Measurements from ENCODE around the gene HOATZ. TPM values are rescaled to one million over a fixed set of nuclear protein-coding genes. Genes with fewer than 3 reads are reported as not detected.

The HOATZ gene
- total RNA-seq, 2 experiments from 2014 or later, result not detected

DNA sequence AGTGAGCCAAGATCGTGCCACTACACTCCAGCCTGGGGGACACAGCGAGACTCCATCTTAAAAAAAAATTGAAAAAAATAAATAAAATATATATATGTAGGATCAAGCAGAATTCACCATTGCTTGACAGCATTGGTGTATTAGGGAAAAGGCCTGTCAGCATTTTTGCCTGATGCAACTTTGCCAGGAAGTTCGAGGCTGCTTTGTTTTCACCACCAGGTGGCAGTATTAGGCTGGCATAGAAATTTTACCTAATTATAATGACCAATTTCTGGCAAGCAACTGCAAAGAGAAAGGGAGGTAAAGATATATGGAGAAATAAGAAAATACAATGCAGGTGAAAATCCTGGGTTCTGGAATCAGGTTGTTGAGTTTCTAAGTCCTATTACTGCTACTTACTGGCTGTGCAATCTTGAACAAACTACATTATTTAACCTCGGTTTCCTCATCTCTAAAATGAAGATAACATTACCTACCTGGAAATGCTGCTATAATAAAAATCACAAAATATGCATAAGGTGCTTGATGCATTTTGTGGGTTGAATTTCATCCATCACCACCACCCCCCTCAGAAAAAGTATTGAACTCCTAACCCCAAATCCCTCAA, 50.6 kb downstream of the HOATZ start:
- intact Hi-C loops (cut with DNase I, micrococcal nuclease), result loop anchor here (1.0 to 5.0 kb wide), 5 partner anchors 38 to 276 kb away; partner anchors contain the start of gene SIK2 (in 1 of the 2)
- no peaks in the 10 kb centered on the region for H3K9me3 Mint-ChIP-seq (ENCODE audit: low read depth)
- ChIA-PET CTCF (interaction anchor here (1.1 to 1.6 kb wide), 5 partner anchors 22 to 214 kb away, joined by 3 to 5 read pairs (median 5); no protein-coding TSS in a partner anchor), POLR2A (no interaction called here)
- H3K27me3 Mint-ChIP-seq, result no peaks in the 10 kb centered on the region
- H3K27ac Mint-ChIP-seq, result no peak overlapping the region
- no peaks in the 10 kb centered on the region for H3K36me3 Mint-ChIP-seq (ENCODE audit: low read depth)
- peak; percentile 76 for DNase-seq
- H3K4me3 Mint-ChIP-seq, result no peak overlapping the region
- peak; percentile 44 for ATAC-seq
- H3K4me1 Mint-ChIP-seq, result no peaks in the 10 kb centered on the region

DNA sequence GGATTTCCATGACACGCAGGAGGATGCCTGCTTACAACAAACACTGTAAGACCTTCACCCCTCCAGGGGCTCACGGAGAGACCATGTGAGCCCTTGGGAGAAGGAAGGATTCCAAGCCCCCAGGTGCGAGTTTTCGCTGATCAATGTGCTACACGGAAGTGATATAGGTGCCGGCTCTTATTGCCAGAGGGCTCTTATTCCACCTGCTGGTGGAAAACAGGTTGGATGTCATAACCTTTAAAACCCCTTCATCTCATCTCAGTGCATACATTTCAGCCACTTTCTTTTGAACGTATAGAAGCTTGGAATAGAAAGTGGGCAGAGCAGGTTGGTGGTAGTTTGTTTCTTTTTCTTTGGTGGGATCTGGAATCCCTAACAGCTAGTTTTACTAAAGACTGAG, 51.7 kb downstream of the HOATZ start:
- Mint-ChIP-seq H3K4me1 (no peaks in the 10 kb centered on the region), H3K27me3 (no peaks in the 10 kb centered on the region), H3K27ac (no peak overlapping the region), H3K4me3 (no peak overlapping the region), H3K36me3 (ENCODE audit: low read depth) (no peaks in the 10 kb centered on the region), H3K9me3 (ENCODE audit: low read depth) (no peaks in the 10 kb centered on the region)
- CTCF ChIA-PET, result interaction anchor here (0.7 to 1.6 kb wide), 9 partner anchors 15 to 275 kb away, joined by 3 to 9 read pairs (median 5); no protein-coding TSS in a partner anchor
- DNase-seq, result no peak
- intact Hi-C loops (cut with DNase I, micrococcal nuclease), result loop anchor here in 1 of 2 experiments (5.0 kb wide), 1 partner anchor 114 kb away; no protein-coding TSS in a partner anchor
- POLR2A ChIA-PET, result interaction anchor here (0.6 kb wide), 1 partner anchor 173 kb away, joined by 3 read pairs; no protein-coding TSS in a partner anchor
- no peak for ATAC-seq

DNA sequence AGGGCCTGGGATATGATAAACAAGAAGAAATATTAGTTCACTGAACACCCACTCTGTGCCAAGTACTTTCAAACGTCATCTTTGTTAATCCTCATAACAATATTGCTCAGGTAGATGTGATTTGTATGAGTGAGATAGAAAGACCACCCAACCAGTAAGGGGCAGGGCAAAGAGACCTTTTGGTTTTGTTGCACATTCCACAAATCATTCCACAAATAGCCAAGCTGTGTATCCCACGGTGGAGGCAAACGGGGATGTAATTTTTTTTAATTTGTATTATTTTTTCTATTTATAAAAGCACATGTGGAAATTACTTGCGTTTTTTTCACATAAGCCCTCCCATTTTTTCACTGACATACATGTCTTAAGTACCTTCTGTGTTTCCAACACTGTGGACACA, 54.9 kb downstream of the HOATZ start:
- DNase-seq (no peak), ATAC-seq (no peak)
- ChIA-PET POLR2A (interaction anchor here (0.7 kb wide), 1 partner anchor 27 kb away, joined by 3 read pairs; no protein-coding TSS in a partner anchor), CTCF (interaction anchor here (1.6 kb wide), 1 partner anchor 208 kb away, joined by 4 read pairs; no protein-coding TSS in a partner anchor)
- Mint-ChIP-seq H3K27ac (no peak overlapping the region), H3K4me1 (no peaks in the 10 kb centered on the region), H3K9me3 (ENCODE audit: low read depth) (no peaks in the 10 kb centered on the region), H3K36me3 (ENCODE audit: low read depth) (no peaks in the 10 kb centered on the region), H3K27me3 (peaks cover 3% of the 10 kb centered on the region), H3K4me3 (no peak overlapping the region)
- intact Hi-C loops (cut with DNase I, micrococcal nuclease), result loop anchor here in 1 of 2 experiments (5.0 kb wide), 1 partner anchor 117 kb away; no protein-coding TSS in a partner anchor

DNA sequence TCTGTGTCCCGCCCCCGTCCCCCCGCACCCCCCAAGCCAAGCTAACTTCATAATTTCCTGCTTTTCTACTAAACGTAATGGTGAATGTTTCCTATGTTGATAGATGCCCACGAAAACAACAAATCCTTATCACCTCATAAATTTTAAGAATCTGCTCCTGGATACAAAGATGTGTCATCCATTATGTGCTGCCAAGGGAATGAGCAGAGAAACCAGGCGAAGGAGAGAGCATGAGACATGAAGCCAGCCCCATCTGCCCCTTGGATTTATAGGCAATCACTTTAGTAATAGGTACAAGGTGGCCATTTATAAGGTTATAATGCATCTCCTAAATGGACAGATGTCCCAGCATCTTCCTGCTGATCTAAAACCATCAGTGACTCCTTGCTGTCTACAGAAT, 56.2 kb downstream of the HOATZ start:
- H3K27ac Mint-ChIP-seq, result no peak overlapping the region
- intact Hi-C loops (cut with DNase I, micrococcal nuclease), result no loop called here
- ATAC-seq, result no peak
- CTCF ChIA-PET, result interaction anchor here (1.1 to 1.6 kb wide), 2 partner anchors 16 to 207 kb away, joined by 4 read pairs; no protein-coding TSS in a partner anchor
- POLR2A ChIA-PET, result no interaction called here
- no peak for DNase-seq
- H3K27me3 Mint-ChIP-seq, result peaks cover 3% of the 10 kb centered on the region
- no peaks in the 10 kb centered on the region for H3K4me1 Mint-ChIP-seq
- no peak overlapping the region for H3K4me3 Mint-ChIP-seq
- H3K9me3 Mint-ChIP-seq (ENCODE audit: low read depth), result no peaks in the 10 kb centered on the region
- H3K36me3 Mint-ChIP-seq (ENCODE audit: low read depth), result no peaks in the 10 kb centered on the region

GRCh38 chr11:111571829-111572501, 57.4 kb downstream of the HOATZ start:
- no peak for ATAC-seq
- Mint-ChIP-seq H3K36me3 (ENCODE audit: low read depth) (no peaks in the 10 kb centered on the region), H3K27ac (no peak overlapping the region), H3K4me1 (no peaks in the 10 kb centered on the region), H3K9me3 (ENCODE audit: low read depth) (no peaks in the 10 kb centered on the region), H3K27me3 (peaks cover 3% of the 10 kb centered on the region), H3K4me3 (no peak overlapping the region)
- DNase-seq, result no peak
- CTCF ChIA-PET, result interaction anchor here (1.0 to 2.3 kb wide), 4 partner anchors 9 to 205 kb away, joined by 3 to 6 read pairs (median 4); no protein-coding TSS in a partner anchor
- intact Hi-C loops (cut with DNase I, micrococcal nuclease), result no loop called here
- POLR2A ChIA-PET, result no interaction called here

GRCh38 chr11:111572581-111572980, 58.0 kb downstream of the HOATZ start:
- Mint-ChIP-seq H3K4me3 (no peak overlapping the region), H3K27ac (no peak overlapping the region), H3K36me3 (ENCODE audit: low read depth) (no peaks in the 10 kb centered on the region), H3K27me3 (peaks cover 3% of the 10 kb centered on the region), H3K4me1 (no peaks in the 10 kb centered on the region), H3K9me3 (ENCODE audit: low read depth) (no peaks in the 10 kb centered on the region)
- no peak for DNase-seq
- ChIA-PET POLR2A (no interaction called here), CTCF (interaction anchor here (1.0 to 2.3 kb wide), 3 partner anchors 10 to 29 kb away, joined by 3 to 6 read pairs (median 4); no protein-coding TSS in a partner anchor)
- intact Hi-C loops (cut with DNase I, micrococcal nuclease), result no loop called here
- no peak for ATAC-seq

DNA sequence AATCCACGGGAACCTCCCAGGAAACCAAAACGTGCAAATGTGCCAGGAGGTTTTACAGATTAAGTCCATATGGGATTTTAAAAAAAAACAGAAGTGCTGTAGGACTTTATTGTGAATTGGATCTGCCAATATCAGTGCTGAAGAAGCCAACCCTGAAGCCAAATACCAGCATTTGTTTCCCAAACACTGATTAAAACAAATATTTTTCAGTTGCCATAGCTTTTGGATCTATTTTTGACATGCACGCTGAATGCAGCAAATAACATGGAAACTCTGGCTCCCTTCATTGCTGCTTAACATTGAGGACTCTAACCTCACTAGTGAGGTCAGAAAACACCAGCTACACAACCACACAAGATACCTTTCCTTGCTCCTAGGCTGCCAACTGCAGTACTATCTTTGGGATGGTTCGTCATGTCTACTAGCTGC, 59.3 kb downstream of the HOATZ start:
- intact Hi-C loops (cut with DNase I, micrococcal nuclease), result no loop called here
- H3K27me3 Mint-ChIP-seq, result peaks cover 3% of the 10 kb centered on the region
- no peak for ATAC-seq
- DNase-seq, result no peak
- POLR2A ChIA-PET, result no interaction called here
- CTCF ChIA-PET, result interaction anchor here (2.3 kb wide), 1 partner anchor 10 kb away, joined by 4 read pairs; no protein-coding TSS in a partner anchor
- no peaks in the 10 kb centered on the region for H3K4me1 Mint-ChIP-seq
- no peak overlapping the region for H3K27ac Mint-ChIP-seq
- H3K9me3 Mint-ChIP-seq (ENCODE audit: low read depth), result no peaks in the 10 kb centered on the region
- H3K4me3 Mint-ChIP-seq, result no peak overlapping the region
- no peaks in the 10 kb centered on the region for H3K36me3 Mint-ChIP-seq (ENCODE audit: low read depth)

GRCh38 chr11:111574373-111575225, 60.0 kb downstream of the HOATZ start:
- H3K9me3 Mint-ChIP-seq (ENCODE audit: low read depth), result no peaks in the 10 kb centered on the region
- H3K27me3 Mint-ChIP-seq, result peaks cover 3% of the 10 kb centered on the region
- H3K4me3 Mint-ChIP-seq, result no peak overlapping the region
- peak; percentile 13 for DNase-seq
- no peaks in the 10 kb centered on the region for H3K4me1 Mint-ChIP-seq
- H3K27ac Mint-ChIP-seq, result no peak overlapping the region
- CTCF ChIA-PET, result interaction anchor here (2.3 kb wide), 1 partner anchor 9 kb away, joined by 4 read pairs; no protein-coding TSS in a partner anchor
- no peaks in the 10 kb centered on the region for H3K36me3 Mint-ChIP-seq (ENCODE audit: low read depth)
- POLR2A ChIA-PET, result no interaction called here
- ATAC-seq, result peak; percentile 33
- intact Hi-C loops (cut with DNase I, micrococcal nuclease), result no loop called here

- H3K27me3 Mint-ChIP-seq, result peaks cover 3% of the 10 kb centered on the region
- H3K4me3 Mint-ChIP-seq, result no peak overlapping the region
- ATAC-seq (no peak), DNase-seq (no peak)
- no peak overlapping the region for H3K27ac Mint-ChIP-seq
- ChIA-PET POLR2A (no interaction called here), CTCF (no interaction called here)
- no peaks in the 10 kb centered on the region for H3K9me3 Mint-ChIP-seq (ENCODE audit: low read depth)
- H3K36me3 Mint-ChIP-seq (ENCODE audit: low read depth), result no peaks in the 10 kb centered on the region
- H3K4me1 Mint-ChIP-seq, result no peaks in the 10 kb centered on the region
- intact Hi-C loops (cut with DNase I, micrococcal nuclease), result no loop called here
Observed at GRCh38 chr11:111575740-111576139, 61.2 kb downstream of the HOATZ start.

DNA sequence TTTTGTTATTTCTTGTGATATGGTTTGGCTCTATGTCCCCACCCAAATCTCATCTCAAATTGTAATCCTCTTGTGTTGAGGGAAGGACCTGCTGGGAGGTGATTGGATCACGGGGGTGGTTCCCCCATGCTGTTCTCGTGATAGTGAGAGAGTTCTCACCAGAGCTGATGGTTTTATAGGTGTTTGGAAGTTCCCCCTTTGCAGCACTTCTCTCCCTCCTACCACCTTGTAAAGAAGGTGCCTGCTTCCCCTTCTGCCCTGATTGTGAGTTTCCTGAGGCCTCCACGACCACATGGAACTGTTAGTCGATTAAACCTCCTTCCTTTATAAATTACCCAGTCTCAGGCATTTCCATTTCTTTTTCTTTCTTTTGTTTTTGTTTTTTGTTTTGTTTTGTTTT, 63.2 kb downstream of the HOATZ start:
- H3K4me3 Mint-ChIP-seq, result no peak overlapping the region
- CTCF ChIA-PET, result interaction anchor here (1.2 kb wide), 1 partner anchor 19 kb away, joined by 3 read pairs; no protein-coding TSS in a partner anchor
- H3K36me3 Mint-ChIP-seq (ENCODE audit: low read depth), result no peaks in the 10 kb centered on the region
- no peaks in the 10 kb centered on the region for H3K9me3 Mint-ChIP-seq (ENCODE audit: low read depth)
- intact Hi-C loops (cut with DNase I, micrococcal nuclease), result no loop called here
- no peaks in the 10 kb centered on the region for H3K4me1 Mint-ChIP-seq
- no peak overlapping the region for H3K27ac Mint-ChIP-seq
- H3K27me3 Mint-ChIP-seq, result no peaks in the 10 kb centered on the region
- POLR2A ChIA-PET, result no interaction called here
- no peak for DNase-seq
- no peak for ATAC-seq

DNA sequence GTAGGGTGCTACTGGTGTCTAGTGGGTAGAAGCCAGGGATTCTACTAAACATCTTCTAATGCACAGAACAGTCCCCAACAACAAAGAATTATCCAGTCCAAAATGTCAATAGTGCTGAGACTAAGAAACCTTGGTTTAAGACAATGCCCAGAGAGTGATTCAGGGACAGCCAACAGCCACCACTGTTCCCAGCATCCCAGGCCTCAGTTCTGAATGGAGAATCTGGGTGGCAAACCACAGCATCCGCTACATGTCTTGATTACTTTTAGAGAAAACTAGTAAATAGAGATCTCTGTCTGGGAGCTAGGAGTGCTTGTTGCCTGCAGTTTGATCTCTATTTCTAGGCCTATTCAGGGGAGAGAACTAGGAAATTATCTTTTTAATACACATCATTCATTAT, 66.8 kb downstream of the HOATZ start:
- Mint-ChIP-seq H3K36me3 (ENCODE audit: low read depth) (no peaks in the 10 kb centered on the region), H3K4me1 (no peaks in the 10 kb centered on the region), H3K27ac (no peak overlapping the region), H3K27me3 (no peaks in the 10 kb centered on the region), H3K4me3 (no peak overlapping the region), H3K9me3 (ENCODE audit: low read depth) (no peaks in the 10 kb centered on the region)
- intact Hi-C loops (cut with DNase I, micrococcal nuclease), result no loop called here
- no peak for DNase-seq
- POLR2A ChIA-PET, result no interaction called here
- CTCF ChIA-PET, result interaction anchor here (1.8 kb wide), 1 partner anchor 15 kb away, joined by 3 read pairs; no protein-coding TSS in a partner anchor
- ATAC-seq, result no peak
